Measurements from ENCODE around the gene ONECUT3. TPM values are rescaled to one million over a fixed set of nuclear protein-coding genes. Genes with fewer than 3 reads are reported as not detected.
A peak's percentile ranks its signal among the peaks of the same experiment; 100 is the strongest.

ONECUT3 gene
- total and polyA plus RNA-seq, 8 donors = 0.13 TPM; not detected in 7

DNA sequence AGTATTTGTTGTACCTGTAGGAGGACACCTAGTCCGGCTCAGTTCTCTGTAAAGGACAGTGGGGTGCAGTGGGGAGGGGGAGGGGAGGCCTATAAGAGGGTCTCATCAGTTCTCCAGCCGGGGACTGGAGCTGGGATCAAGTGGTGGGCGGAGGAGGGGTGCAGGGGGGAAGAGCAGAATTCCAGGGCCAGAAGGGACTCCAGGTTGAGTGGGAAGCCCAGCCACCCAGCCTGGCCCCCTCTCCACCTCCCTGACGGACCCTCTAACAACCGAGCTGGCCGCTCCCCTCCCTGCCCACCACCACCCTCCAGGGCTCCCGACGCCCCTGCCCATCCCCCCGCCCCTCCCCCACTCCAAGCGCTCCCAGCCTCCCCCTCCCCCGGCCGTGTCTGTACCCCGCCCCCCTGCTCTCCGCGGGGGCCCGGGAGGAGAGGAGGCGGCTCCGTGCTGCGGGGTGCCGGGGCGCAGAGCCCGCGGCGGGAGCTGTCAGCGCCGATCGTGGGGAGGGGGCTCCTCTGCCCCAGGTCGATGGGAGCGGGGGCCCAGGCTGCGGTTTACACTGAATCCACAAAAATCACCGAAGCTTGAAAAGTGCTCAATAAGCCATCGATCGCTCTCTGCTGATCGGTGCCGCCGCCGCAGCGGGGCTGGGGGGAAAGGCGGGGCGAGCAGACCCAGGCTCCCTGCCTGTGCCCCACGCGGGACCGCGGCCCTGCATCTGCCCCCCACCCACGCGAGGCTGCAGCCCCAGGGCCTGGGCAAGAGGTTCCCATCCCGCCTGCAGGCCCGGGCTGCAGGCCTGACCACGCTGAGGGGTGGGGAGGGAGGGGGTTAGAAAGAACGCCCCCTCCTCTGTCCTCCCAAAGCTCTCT, 34.6 kb upstream of the ONECUT3 start:
- intact Hi-C loops (cut with DNase I) = no loop called here
- Histone ChIP-seq H3K36me3 (no peaks in the 10 kb centered on the region), H3K9me3 (no peaks in the 10 kb centered on the region), H3K4me3 (no peak overlapping the region), H3K27ac (no peak overlapping the region), H3K4me1 (no peaks in the 10 kb centered on the region), H3K27me3 (peaks cover 0 to 10% (median 3%) of the 10 kb centered on the region in 4 donors)
- TF ChIP-seq CTCF (IDR thresholded peaks at IDR 0.05) = no peak
- 4 to 7% methylated on average over 27 to 49 of the region's 50 CpGs for WGBS, 2 donors
- DNase-seq (no peak), FAIRE-seq (no peak), ATAC-seq (no peak)

GRCh38 chr19:1719519-1719918, 33.8 kb upstream of the ONECUT3 start:
- no peaks in the 10 kb centered on the region for H3K4me1 ChIP-seq
- no peaks in the 10 kb centered on the region for H3K36me3 ChIP-seq
- ATAC-seq = no peak
- peaks cover 0 to 7% (median 2%) of the 10 kb centered on the region in 4 donors for H3K27me3 ChIP-seq
- WGBS, 2 donors = 71 to 77% methylated on average over 5 of the region's 5 CpGs
- intact Hi-C loops (cut with DNase I) = no loop called here
- no peaks in the 10 kb centered on the region for H3K9me3 ChIP-seq
- no peak for TF ChIP-seq CTCF (IDR thresholded peaks at IDR 0.05)
- no peak overlapping the region for H3K27ac ChIP-seq
- no peak overlapping the region for H3K4me3 ChIP-seq
- FAIRE-seq = no peak
- no peak for DNase-seq

- DNase-seq = no peak
- H3K4me3 ChIP-seq = no peak overlapping the region
- no peaks in the 10 kb centered on the region for H3K9me3 ChIP-seq
- H3K27me3 ChIP-seq = peaks cover 0 to 7% (median 2%) of the 10 kb centered on the region in 4 donors
- WGBS, 2 donors = 54 to 60% methylated on average over 14 of the region's 14 CpGs
- intact Hi-C loops (cut with DNase I) = no loop called here
- no peak overlapping the region for H3K27ac ChIP-seq
- H3K36me3 ChIP-seq = no peaks in the 10 kb centered on the region
- TF ChIP-seq CTCF (IDR thresholded peaks at IDR 0.05) = no peak
- no peak for FAIRE-seq
- no peaks in the 10 kb centered on the region for H3K4me1 ChIP-seq
- no peak for ATAC-seq
These were observed 33.1 kb upstream of the ONECUT3 start for GRCh38 chr19:1720237-1720636.

- Histone ChIP-seq H3K27ac (no peak overlapping the region), H3K4me1 (peaks cover 0 to 7% (median 5%) of the 10 kb centered on the region in 3 donors), H3K27me3 (peaks cover 0 to 9% (median 2%) of the 10 kb centered on the region in 4 donors), H3K4me3 (peak overlapping the region in 3 of 4 donors; percentile 5 to 45 (median 38)), H3K9me3 (no peaks in the 10 kb centered on the region), H3K36me3 (no peaks in the 10 kb centered on the region)
- peak; percentile 87 to 97 (median 92) for ATAC-seq
- 10 to 16% methylated on average over 51 to 90 of the region's 90 CpGs for WGBS, 2 donors
- TF ChIP-seq CTCF (IDR thresholded peaks at IDR 0.05) = no peak
- no peak for FAIRE-seq
- peak in 5 of 6 donors; percentile 49 to 87 (median 76) for DNase-seq
- intact Hi-C loops (cut with DNase I) = no loop called here
These were observed 27.9 kb upstream of the ONECUT3 start for GRCh38 chr19:1725100-1726064.

Data from pancreas (tissue), 10 donors.